GM19395 (cell line): ENCODE results near the gene SCCPDH.
"Not testable (repeated sequence)": the region's sequence is repeated elsewhere in the genome, so short reads cannot be mapped to it uniquely, and the experiment has no call there.

Source experiments
- ATAC-seq: cut with Tn5 transposase; IDR thresholded peaks from one replicate; pipeline ENCODE4 v1.9.1; 2021; ENCODE audit warnings: mild to moderate bottlenecking, moderate library complexity; ENCODE audit not compliant: unreplicated experiment

SCCPDH gene

DNA sequence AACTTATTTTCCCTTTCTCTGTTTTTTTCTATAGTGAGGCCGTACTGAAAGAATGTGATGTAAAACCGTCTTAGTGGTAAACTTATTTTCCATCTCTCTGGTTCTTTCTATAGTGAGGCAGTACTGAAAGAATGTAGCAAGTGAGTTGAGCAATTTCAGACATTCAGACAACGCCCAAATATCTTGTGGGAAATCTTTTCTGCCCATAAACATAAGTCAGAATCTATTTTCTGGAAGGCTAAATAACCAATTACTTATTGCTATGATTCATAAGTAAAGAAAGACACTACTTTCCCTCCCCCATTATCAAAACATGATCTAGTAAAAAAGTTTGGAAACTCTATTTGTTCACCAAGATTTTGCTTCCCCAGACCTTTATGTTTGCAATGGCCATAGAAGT is 18.8 kb upstream of the SCCPDH start:
- no peak for ATAC-seq

DNA sequence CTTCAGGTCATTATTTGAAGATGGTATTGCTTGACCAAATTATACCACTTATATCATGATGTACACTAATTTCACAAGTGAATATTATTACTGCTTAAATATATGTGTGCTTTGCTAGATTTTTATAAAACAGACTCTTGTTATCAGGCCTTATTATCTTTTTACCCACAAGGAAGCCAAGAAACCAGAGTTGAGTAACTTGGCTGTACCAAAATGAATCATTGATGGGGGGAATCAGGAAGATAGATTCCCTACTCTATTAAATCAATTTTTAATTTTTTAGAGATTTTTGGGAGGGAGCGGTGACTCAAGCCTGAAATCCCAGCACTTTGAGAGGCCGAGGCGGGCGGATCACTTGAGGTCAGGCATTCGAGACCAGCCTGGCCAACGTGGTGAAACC is 16.0 kb upstream of the SCCPDH start:
- ATAC-seq = no peak

DNA sequence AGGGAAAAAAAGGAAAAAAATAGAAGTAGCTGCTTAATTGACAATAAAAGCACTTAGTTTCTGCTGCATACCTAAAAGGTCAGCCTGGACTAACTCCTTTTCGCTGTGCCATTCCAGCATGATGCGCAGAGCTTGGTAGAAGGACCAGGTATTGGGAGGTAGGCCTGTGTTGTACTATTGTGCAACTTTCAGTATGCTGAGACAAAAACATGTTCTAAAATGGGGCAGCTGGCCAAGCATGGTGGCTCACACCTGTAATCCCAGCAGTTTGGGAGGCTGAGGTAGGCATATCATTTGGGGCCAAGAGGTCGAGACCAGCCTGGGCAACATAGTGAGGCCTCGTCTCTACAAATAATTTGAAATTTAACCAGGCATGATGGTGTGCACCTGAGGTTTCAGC is 15.0 kb upstream of the SCCPDH start:
- no peak for ATAC-seq

DNA sequence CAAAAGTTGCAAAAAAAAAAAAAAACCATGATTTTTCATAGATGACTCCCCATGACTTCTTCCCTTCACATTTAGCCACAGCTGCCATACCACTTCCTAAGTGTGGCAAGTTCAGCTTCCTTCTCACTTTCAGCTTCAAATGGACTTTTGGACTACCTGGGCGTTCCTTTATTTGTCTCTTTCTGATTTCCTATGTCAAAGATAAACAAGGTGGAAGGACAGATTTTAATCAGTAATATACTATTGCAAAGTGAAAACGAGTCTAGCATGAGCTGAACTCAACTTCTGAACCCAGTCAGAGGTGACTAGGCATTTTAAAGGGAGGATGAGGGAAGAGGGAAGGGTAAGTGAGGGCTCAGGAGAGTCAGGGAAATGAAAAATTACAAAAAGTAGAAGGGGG is 14.4 kb upstream of the SCCPDH start:
- no peak for ATAC-seq

DNA sequence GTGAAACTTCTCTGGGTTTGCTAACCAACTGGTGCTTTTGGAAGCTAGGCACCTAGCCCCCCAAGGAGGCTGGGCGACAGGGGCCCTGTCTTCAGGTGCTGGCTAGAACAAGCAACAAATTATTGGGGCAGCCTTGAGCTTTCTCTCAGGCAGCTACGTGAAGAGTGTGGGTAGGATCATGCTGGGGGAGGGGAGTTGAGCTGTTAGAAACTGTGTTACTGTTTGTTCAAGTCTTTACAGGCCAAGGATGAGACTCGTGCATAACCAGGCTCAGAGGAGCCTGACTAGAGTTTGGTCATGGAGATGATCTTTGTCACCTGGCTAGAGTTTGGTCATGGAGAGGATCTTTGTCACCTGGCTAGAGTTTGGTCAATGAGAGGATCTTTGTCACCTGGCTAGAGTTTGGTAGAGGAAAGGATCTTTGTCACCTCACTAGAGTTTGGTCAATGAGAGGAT is 12.6 kb upstream of the SCCPDH start:
- no peak for ATAC-seq

DNA sequence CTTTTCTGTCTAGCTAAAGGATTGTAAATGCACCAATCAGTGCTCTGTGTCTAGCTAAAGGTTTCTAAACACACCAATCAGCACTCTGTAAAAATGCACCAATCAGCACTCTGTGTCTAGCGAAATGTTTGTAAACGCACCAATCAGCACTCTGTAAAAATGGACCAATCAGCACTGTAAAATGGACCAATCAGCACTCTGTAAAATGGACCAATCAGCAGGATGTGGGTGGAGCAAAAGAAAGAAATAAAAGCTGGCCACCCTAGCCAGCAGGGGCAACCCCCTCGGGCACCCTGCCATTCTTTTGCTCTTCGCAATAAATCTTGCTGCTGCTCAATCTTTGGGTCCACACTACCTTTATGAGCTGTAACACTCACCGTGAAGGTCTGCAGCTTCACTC is 11.8 kb upstream of the SCCPDH start:
- not testable (repeated sequence) for ATAC-seq

DNA sequence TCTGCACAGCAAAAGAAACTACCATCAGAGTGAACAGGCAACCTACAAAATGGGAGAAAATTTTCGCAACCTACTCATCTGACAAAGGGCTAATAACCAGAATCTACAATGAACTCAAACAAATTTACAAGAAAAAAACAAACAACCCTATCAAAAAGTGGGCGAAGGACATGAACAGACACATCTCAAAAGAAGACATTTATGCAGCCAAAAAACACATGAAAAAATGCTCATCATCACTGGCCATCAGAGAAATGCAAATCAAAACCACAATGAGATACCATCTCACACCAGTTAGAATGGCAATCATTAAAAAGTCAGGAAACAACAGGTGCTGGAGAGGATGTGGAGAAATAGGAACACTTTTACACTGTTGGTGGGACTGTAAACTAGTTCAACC is 4.8 kb upstream of the SCCPDH start:
- ATAC-seq = not testable (repeated sequence)

DNA sequence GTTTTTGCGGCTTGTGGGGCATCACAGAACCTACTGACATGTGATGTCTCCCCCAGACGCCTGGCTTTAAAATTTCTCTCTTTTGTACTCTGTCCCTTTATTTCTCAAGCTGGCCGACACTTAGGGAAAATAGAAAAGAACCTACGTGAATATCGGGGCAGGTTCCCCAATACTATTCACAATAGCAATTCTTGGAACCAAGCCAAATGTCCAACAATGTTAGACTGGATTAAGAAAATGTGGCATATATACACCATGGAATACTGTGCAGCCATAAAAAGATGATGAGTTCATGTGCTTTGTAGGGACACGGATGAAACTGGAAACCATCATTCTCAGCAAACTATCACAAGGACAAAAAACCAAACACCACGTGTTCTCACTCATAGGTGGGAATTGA is 3.4 kb upstream of the SCCPDH start:
- ATAC-seq = not testable (repeated sequence)

DNA sequence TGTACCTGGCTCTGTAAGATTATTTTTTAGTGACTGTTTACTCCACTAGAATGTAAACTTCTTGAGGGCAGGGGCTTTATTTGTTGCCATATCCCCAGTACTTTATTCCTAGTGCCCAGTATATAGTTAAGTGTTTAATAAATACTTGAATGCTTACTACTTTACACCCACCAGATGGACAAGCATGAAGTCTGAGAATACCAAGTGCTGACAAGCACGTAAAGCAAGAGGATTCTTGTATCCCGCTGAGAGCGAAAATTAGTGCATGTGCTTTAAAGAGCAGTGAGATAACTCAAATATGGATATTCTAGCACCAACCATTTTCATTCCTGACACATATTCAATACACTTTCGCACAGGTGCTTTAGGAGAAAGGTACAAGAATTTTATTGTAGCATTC is 1.5 kb upstream of the SCCPDH start:
- ATAC-seq = no peak

DNA sequence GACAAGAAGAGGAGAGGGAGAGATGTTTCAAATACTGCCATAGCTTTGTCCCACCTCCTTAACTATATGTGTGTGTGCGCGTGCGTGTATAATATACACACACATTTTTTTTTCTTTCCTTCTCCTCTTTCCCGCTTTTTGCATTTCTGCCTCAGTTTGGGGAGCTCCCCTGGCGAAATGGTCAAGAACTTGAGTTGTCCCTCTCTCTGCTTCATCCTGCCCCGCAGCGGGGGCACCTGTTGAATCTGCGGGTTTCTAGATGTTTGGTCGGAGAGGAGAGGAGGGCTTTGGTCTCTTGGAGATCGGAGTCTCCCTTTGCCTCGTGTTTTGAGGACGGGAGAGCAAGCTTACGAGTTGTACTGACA is 504 bp downstream of the SCCPDH start:
- ATAC-seq = peak; percentile 23

DNA sequence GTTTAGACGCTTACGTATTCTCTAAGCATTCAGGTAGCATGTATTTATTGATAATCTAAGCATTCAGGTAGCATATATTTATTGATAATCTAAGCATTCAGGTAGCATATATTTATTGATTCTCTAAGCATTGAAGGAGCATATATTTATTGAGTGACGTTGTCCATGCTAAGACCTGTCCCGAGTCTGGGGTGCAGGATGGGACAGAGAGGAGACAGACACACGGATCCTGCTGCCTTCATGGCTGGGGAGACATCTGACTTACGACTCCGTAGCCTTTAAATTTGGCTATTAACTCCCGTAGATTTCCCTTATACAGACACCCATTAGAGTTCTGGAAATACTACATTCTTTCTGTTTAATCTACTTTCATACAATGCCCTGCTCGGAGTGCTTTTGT is 982 bp downstream of the SCCPDH start:
- no peak for ATAC-seq

DNA sequence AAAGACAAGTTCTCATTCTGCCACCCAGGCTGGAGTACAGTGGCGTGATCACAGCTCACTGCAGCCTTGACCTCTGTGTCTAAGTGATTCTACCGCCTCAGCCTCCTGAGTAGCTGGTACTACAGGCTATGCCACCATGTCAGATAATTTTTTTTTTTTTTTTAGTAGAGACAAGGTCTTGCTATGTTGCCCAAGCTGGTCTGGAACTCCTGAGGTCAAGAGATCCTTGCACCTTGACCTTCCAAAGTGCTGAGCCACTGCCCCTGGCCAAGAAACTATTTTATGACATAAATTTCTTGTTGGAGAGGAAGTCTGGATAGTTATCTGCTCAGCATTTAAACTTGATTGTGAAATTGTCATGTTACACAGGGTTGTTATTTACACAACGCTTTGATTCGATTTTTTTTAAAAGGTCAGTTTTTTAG is 2.1 kb downstream of the SCCPDH start:
- ATAC-seq = no peak

DNA sequence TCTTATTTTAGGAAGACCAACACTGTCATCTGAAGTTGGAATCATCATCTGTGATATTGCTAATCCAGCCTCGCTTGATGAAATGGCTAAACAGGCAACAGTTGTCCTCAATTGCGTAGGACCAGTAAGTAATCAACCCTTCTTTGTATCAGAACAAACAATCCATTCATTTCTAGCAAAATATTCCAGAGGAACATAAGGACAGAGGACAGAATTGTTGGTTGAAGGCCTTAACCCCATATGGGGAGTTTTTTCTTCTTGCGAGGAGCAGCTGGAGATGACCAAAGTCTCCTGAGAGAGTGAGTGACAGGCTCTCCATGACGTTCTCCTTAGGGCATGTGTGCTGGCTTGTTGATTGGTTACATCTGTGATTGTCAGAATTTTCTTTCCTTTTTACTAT is 2.7 kb downstream of the SCCPDH start:
- no peak for ATAC-seq

DNA sequence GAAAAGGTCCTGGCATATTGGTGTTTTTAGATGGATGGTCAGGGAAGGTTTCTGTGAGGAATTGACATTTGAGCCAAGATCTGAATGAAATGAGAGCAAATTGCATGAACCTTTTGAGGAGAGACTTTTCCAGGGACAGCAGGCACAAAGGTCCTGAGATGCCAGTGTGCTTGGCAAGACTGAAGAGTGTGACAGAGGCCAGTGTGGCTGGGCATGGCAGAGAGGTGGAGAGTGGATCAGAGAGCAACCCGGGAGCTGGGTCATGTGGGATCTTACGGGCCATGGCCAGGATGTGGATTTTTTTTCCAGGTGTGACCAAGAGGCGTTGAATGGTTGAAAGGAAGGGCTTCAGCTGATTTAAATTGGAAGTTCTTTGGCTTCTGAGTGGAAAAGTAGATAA is 3.4 kb downstream of the SCCPDH start:
- ATAC-seq = no peak

DNA sequence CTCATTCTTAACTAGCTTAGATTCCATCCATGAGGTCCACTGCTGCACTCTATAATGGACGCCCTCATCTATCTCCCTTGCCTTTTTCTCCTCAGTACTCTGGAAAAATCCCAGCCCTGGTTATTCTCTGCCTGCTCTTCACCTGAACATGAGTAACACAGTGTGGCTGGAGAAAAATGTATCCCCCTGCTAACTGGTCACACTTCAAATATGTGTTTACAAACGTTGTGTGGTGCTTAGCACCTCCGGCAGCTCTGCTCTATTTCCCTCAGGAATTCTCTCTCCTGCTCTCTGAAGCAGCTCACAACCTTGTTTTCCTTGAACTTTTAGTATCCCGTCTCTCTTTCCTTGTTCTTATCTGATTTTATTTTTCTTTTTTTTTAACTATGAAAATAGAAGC is 4.1 kb downstream of the SCCPDH start:
- ATAC-seq = no peak

DNA sequence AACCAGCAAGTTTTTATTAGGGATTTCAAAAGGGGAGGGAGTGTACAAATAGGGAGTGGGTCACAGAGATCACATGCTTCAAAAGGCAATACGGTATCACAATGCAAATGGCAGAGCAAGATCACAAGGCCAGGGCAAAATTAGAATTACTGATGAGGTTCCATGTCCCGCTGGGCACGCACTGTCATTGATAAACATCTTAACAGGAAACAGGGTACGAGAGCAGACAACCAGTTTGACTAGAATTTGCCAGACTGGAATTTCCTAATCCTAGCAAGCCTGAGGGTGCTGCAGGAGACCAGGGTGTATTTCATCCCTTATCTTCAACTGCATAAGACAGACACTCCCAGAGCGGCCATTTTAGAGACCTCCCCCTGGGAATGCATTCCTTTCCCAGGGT is 4.8 kb downstream of the SCCPDH start:
- ATAC-seq = not testable (repeated sequence)

DNA sequence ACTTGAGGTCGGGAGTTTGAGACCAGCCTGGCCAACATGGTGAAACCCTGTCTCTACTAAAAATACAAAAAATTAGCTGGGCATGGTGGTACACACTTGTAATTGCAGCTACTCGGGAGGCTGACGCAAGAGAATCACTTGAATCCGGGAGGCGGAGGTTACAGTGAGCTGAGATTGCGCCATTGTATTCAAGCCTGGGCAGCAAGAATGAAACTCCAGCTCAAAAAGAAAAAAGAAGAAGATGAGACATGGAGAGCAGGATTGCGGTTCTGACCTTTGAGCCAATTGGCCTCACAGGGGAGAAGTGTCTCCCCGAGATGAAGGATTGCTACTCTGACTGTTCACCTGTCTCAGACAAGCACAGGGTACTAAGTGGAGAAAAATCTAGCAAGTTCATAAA is 6.6 kb downstream of the SCCPDH start:
- no peak for ATAC-seq

DNA sequence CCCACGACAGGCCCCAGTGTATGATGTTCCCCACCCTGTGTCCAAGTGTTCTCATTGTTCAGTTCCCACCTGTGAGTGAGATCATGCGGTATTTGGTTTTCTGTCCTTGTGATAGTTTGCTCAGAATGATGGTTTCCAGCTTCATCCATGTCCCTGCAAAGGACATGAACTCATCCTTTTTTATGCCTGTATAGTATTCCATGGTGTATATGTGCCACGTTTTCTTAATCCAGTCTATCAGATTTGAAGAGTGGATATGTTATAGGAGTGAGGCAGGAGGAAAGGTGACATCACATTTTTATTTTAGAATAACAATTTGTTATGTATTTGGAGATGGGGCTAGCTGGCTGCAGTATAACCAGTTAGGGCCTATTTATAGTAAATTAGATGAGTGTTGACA is 7.7 kb downstream of the SCCPDH start:
- ATAC-seq = not testable (repeated sequence)

DNA sequence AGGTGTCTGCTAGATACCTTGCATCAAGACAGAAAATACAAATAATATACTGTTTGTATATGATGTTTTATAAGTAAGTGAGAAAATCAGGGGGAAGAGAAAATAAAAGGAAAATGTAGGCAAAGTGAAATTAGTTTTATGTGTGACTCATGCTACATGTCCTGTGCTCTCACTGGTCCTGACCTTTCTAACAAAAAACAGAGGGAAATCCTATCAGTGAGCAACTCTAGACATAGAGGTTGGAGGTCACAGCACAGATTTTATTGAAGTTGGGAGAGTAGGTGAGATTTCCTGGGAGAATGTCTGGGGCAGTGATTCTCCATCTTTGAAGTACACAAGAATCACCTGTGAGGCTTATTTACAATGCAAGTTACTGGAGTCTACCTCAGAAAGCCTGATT is 9.5 kb downstream of the SCCPDH start:
- no peak for ATAC-seq

DNA sequence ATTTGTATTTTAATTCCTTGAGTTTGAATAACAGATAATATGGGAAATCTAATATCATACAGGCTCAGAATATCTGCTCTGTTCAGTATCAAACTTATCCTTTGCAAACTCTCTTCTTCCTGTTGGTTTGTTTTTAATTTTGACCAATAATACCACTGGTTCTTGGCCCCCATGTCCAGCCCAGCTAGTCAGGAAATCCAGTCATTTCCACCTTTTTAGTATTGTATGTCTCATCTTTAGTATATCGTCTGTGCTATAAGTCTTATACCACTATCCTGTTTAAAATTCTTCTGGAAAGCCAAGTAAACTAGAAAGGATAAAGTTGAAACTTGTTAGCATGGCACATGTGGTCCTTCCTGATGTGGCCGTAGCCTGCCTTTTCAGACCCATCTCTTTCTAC is 10.7 kb downstream of the SCCPDH start:
- ATAC-seq = no peak

DNA sequence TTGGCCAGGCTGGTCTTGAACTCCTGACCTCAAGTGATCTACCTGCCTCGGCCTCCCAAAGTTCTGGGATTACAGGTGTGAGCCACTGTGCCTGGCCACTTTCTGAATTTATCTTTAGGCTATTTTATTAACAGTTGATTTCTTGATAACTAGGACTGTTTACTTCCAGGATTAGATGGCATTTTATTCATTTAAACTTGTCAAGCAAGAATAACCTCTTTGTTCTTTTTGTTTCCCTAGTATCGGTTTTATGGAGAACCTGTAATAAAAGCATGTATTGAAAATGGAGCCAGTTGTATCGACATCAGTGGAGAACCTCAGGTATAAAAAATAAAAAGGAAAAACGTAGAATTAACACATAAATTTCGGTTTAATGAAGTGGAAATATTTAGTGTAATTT is 11.5 kb downstream of the SCCPDH start:
- no peak for ATAC-seq

DNA sequence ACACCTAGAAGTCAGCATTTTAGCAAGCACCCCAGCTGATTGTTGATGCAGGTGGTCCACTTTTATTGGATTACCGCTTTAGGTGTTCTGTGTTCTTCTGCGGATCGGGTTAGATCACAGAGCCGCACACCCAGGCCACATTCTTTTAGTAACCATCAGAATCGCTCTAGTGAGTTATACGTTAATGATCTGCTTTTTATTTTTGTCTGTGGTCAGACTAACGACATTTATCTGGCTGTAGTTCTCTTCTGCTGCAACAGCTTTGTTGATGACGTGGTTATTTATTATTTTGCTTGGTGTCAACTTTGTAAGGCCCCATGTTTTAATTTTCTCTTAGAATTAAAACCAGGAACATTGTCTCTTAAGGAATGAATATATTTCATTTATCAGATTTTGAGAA is 18.2 kb downstream of the SCCPDH start:
- ATAC-seq = no peak

DNA sequence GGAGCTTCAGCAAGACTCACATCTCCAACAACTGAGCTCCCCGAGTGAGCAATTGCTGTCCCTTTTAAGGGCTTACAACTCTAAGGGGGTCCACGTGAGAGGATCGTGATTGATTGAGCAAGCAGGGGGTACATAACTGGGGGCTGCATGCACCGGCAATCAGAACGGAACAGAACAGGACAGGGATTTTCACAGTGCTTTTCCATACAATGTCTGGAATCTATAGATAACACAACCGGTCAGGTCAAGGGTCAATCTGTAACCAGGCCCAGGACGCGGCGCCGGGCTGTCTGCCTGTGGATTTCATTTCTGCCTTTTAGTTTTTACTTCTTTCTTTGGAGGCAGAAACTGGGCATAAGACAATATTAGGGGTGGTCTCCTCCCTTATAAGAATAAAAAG is 21.9 kb downstream of the SCCPDH start:
- ATAC-seq = not testable (repeated sequence)

DNA sequence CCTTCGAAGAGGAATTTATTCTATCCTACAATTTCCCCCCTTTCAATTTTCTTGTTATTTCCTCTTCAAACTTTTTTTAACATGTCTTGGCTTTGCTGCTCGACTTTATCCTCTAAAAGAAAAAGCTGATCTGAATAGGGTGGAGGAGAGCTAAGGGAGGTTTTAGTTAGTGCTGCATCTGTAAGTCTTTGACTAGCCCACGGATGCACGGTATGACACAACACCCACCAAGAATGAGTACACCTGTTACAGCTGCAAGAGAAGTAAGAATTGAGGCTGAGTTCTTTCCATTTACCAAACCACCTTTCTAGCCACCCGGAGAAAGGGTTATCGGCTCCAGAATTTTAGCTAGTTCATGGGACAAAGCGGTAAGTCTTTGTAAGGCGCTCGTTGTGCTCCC is 23.8 kb downstream of the SCCPDH start:
- ATAC-seq = no peak
